NCI-H510A (cell line): ENCODE measurements around the gene KLHL30.
"Not testable (repeated sequence)": the region's sequence is repeated elsewhere in the genome, so short reads cannot be mapped to it uniquely, and the experiment has no call there.

Source experiments
- DNase-seq: peaks from one replicate; lab custom pipeline; 2025; lab: John Stamatoyannopoulos, UW

KLHL30 gene

GRCh38 chr2:238101891-238102841 is 36.3 kb upstream of the KLHL30 start:
- no peak for DNase-seq

GRCh38 chr2:238102865-238103264 is 35.6 kb upstream of the KLHL30 start:
- DNase-seq, result no peak

- DNase-seq, result no peak
Observed at GRCh38 chr2:238103465-238104225, 34.8 kb upstream of the KLHL30 start.

GRCh38 chr2:238104226-238104690 is 34.2 kb upstream of the KLHL30 start:
- DNase-seq, result no peak

GRCh38 chr2:238104691-238105371 is 33.6 kb upstream of the KLHL30 start:
- no peak for DNase-seq

GRCh38 chr2:238105506-238106338 is 32.7 kb upstream of the KLHL30 start:
- DNase-seq, result no peak

GRCh38 chr2:238106339-238106697 is 32.1 kb upstream of the KLHL30 start:
- no peak for DNase-seq

- DNase-seq, result no peak
Observed at GRCh38 chr2:238106698-238107524, 31.6 kb upstream of the KLHL30 start.

- no peak for DNase-seq
Observed at GRCh38 chr2:238107525-238108422, 30.7 kb upstream of the KLHL30 start.

GRCh38 chr2:238108423-238109183 is 29.9 kb upstream of the KLHL30 start:
- DNase-seq, result peak; percentile 54

- DNase-seq, result no peak
Observed at GRCh38 chr2:238113611-238114010, 24.9 kb upstream of the KLHL30 start.

GRCh38 chr2:238114331-238114841 is 24.1 kb upstream of the KLHL30 start:
- DNase-seq, result no peak

GRCh38 chr2:238114851-238115660 is 23.4 kb upstream of the KLHL30 start:
- DNase-seq, result no peak

- DNase-seq, result not testable (repeated sequence)
Observed at GRCh38 chr2:238115709-238116108, 22.8 kb upstream of the KLHL30 start.

- no peak for DNase-seq
Observed at GRCh38 chr2:238116298-238117198, 21.9 kb upstream of the KLHL30 start.
